ENCODE measurements around the gene LIG4.

GRCh38 chr13:108195861-108196260, 19.5 kb downstream of the LIG4 start:
- TF ChIP-seq USF2 (IDR thresholded peaks at IDR 0.05; ENCODE audit: borderline replicate concordance, low read depth, low read length) (no peak), CTCF (IDR thresholded peaks at IDR 0.05) (no peak), POLR2AphosphoS5 (IDR thresholded peaks at IDR 0.05; ENCODE audit: low read depth, low read length) (no peak), REST (IDR thresholded peaks at IDR 0.05; ENCODE audit: low read depth, low read length) (no peak), FOXM1 (IDR thresholded peaks at IDR 0.05; ENCODE audit: low read depth) (no peak), RAD21 (IDR thresholded peaks at IDR 0.05; ENCODE audit: low read length) (no peak), MAX (IDR thresholded peaks at IDR 0.05; ENCODE audit: low read depth) (no peak), NFIC (IDR thresholded peaks at IDR 0.05; ENCODE audit: borderline replicate concordance) (no peak), MEF2A (IDR thresholded peaks at IDR 0.05; ENCODE audit: borderline replicate concordance, low read depth) (no peak), TAF1 (IDR thresholded peaks at IDR 0.05; ENCODE audit: borderline replicate concordance, low read depth, low read length) (no peak), PBX3 (IDR thresholded peaks at IDR 0.05) (no peak), MXI1 (IDR thresholded peaks at IDR 0.05; ENCODE audit: low read depth, low read length) (no peak)
